K562 (cell line): ENCODE measurements around the gene CRADD. TPM values are rescaled to one million over a fixed set of nuclear protein-coding genes. Genes with fewer than 3 reads are reported as not detected.

Experiments
- ATAC-seq: fragments of 200-7000 bp; cut with Tn5 transposase; 3 replicates; pipeline ENCODE4 v1.9.1; 2020; ENCODE audit warnings: moderate library complexity
- BruUV-seq: library from RNA; stranded (reverse); fragments of 400-500 nt; replicated peaks from 2 replicates; lab custom pipeline; 2021; lab: Mats Ljungman, UMichigan
- CTCF ChIA-PET: fragments of 300-600 bp; formaldehyde crosslinking; extraction: SDS; loops from one replicate; lab custom pipeline; 2021; ENCODE audit warnings: low intra/inter-chr PET ratio; lab: Yijun Ruan, JAX
- POLR2A ChIA-PET: fragments of 300-600, 350-650 bp; sonication (Branson Sonifier 250); formaldehyde crosslinking; extraction: SDS; loops from one replicate; lab custom pipeline; 2021; ENCODE audit warnings: antibody characterized with exemption, inconsistent platforms; lab: Yijun Ruan, JAX
- DNase-seq, 4 experiments: peaks; one replicate each; pipeline versions ENCODE4 v3.0.0 to v3.0.0-alpha.2; 2011 to 2018; ENCODE audit warnings: low spot score in 3 of 4, mixed read lengths in 3 of 4; ENCODE audit errors: extremely low read depth in 1 of 4
- FAIRE-seq: peaks from 2 replicates; lab custom pipeline; 2011; peaks lifted over from hg19 to GRCh38; lab: Jason Lieb, UNC
- H2AFZ ChIP-seq: 2 replicates; pipeline ENCODE4 v1.6.0; 2011; ENCODE audit warnings: low read depth, low read length, control low read depth, inconsistent platforms
- H3K27ac ChIP-seq: fragments of 200-600 bp; 3 replicates; pipeline ENCODE4 v1.8.0; 2011; ENCODE audit warnings: low read depth, mild to moderate bottlenecking, control low read depth, inconsistent platforms, low read length, moderate library complexity, mixed read lengths; ENCODE audit errors: extremely low read depth
- H3K27me3 ChIP-seq, 2 experiments: fragments of 300-600 bp in 1 of 2; 2 replicates in 1 of 2; 3 replicates in 1 of 2; pipeline versions ENCODE4 v1.6.0 to v1.8.0; 2011; ENCODE audit warnings: inconsistent platforms in 2 of 2, low read length in 2 of 2, mild to moderate bottlenecking in 1 of 2, mixed read lengths in 1 of 2, moderate library complexity in 1 of 2; ENCODE audit not compliant: control insufficient read depth in 2 of 2, insufficient read depth in 2 of 2
- H3K36me3 ChIP-seq: fragments of 300-600 bp; 3 replicates; pipeline ENCODE4 v1.8.0; 2011; ENCODE audit warnings: mild to moderate bottlenecking, low read length, inconsistent platforms; ENCODE audit not compliant: control insufficient read depth, insufficient read depth
- H3K4me1 ChIP-seq, 2 experiments: fragments of 200-600 bp in 1 of 2; replicated peaks in 1 of 2; 2 replicates in 1 of 2; 3 replicates in 1 of 2; pipeline versions ENCODE4 v1.5.1 to v1.8.0; 2011; ENCODE audit warnings: inconsistent platforms in 2 of 2, low read length in 2 of 2, mild to moderate bottlenecking in 1 of 2, mixed read lengths in 1 of 2, moderate library complexity in 1 of 2; ENCODE audit not compliant: control insufficient read depth in 2 of 2, insufficient read depth in 2 of 2
- H3K4me2 ChIP-seq: 2 replicates; pipeline ENCODE4 v1.6.1; 2011; ENCODE audit warnings: low read length, control low read depth, inconsistent platforms, mixed read lengths; ENCODE audit not compliant: insufficient read depth
- H3K4me3 ChIP-seq: fragments of 200-600 bp; sonication (generic), shearing (Covaris generic); 2 replicates; pipeline ENCODE4 v1.5.1; 2016; ENCODE audit warnings: control low read depth, inconsistent platforms
- H3K79me2 ChIP-seq: fragments of 200-600 bp; 3 replicates; pipeline ENCODE4 v1.8.0; 2011; ENCODE audit warnings: low read length, inconsistent platforms; ENCODE audit not compliant: control insufficient read depth, insufficient read depth
- H3K9ac ChIP-seq, 2 experiments: 2 replicates each; pipeline versions ENCODE4 v1.6.0 to v1.6.1; 2011; ENCODE audit warnings: low read depth in 2 of 2, low read length in 2 of 2, control low read depth in 1 of 2, inconsistent platforms in 1 of 2, mild to moderate bottlenecking in 1 of 2, mixed read lengths in 1 of 2; ENCODE audit not compliant: insufficient read depth in 1 of 2
- H3K9me1 ChIP-seq: one replicate; pipeline ENCODE4 v1.6.0; 2011; ENCODE audit warnings: inconsistent platforms, mild to moderate bottlenecking, low read length, moderate library complexity; ENCODE audit not compliant: control insufficient read depth, insufficient read depth
- H3K9me3 ChIP-seq: replicated peaks from 2 replicates; pipeline ENCODE4 v1.5.1; 2011; ENCODE audit warnings: low read depth, low read length, inconsistent platforms; ENCODE audit not compliant: control insufficient read depth, insufficient read depth
- H4K20me1 ChIP-seq: replicated peaks from 2 replicates; pipeline ENCODE4 v1.6.1; 2011; ENCODE audit warnings: low read length, inconsistent platforms, mixed read lengths; ENCODE audit not compliant: control insufficient read depth, insufficient read depth
- ATF7 ChIP-seq: fragments of 450-650 bp; IDR thresholded peaks from 2 replicates; pipeline ENCODE4 v1.7.1; 2014; ENCODE audit warnings: mild to moderate bottlenecking, moderate library complexity
- ELK3 ChIP-seq: fragments of 450-650 bp; formaldehyde crosslinking; IDR thresholded peaks from 2 replicates; pipeline ENCODE4 v1.4.0; 2020; ENCODE audit warnings: mild to moderate bottlenecking
- IFI16 ChIP-seq: fragments of 250-450 bp; sonication (Bioruptor Pico); IDR thresholded peaks from 2 replicates; pipeline ENCODE4 v2.1.2; 2022; ENCODE audit warnings: mild to moderate bottlenecking, inconsistent platforms
- MAFF ChIP-seq: IDR thresholded peaks from 2 replicates; pipeline ENCODE4 v1.6.1; 2012; ENCODE audit warnings: low read length, improper control_type of control experiment
- NEUROD1 ChIP-seq: fragments of 150-350 bp; IDR thresholded peaks from 2 replicates; pipeline ENCODE4 v1.6.1; 2014; ENCODE audit warnings: borderline replicate concordance, low read length, low read depth; ENCODE audit not compliant: partially characterized antibody
- NFIX ChIP-seq: fragments of 250-450 bp; sonication (Bioruptor Pico); IDR thresholded peaks from 2 replicates; pipeline ENCODE4 v1.4.0; 2020; ENCODE audit warnings: low read depth, mild to moderate bottlenecking, moderate library complexity
- PBX2 ChIP-seq, 2 experiments: IDR thresholded peaks in 1 of 2; conservative IDR thresholded peaks in 1 of 2; 2 replicates each; pipeline ENCODE4 v1.6.1; 2016; ENCODE audit warnings: low read depth in 2 of 2, mild to moderate bottlenecking in 1 of 2, missing compliant biosample characterization in 1 of 2, missing genetic modification characterization in 1 of 2, moderate library complexity in 1 of 2
- POLR3A ChIP-seq: IDR thresholded peaks from 2 replicates; pipeline ENCODE4 v1.6.1; 2011; ENCODE audit warnings: borderline replicate concordance, mild to moderate bottlenecking, moderate library complexity; ENCODE audit not compliant: insufficient read length, insufficient read depth; ENCODE audit errors: extremely low read depth
- RBM22 ChIP-seq: fragments of 200-400 bp; formaldehyde crosslinking; IDR thresholded peaks from 2 replicates; pipeline ENCODE4 v1.6.1; 2018; ENCODE audit warnings: low read length, low read depth; ENCODE audit not compliant: poor library complexity, severe bottlenecking
- SRF ChIP-seq, 2 experiments: fragments of 250-450, 450-650 bp in 1 of 2; sonication (Bioruptor Pico) in 1 of 2; sonication (generic) in 1 of 2; formaldehyde crosslinking; IDR thresholded peaks; 2 replicates each; pipeline versions ENCODE4 v1.5.0 to v1.5.1; 2020 to 2022; ENCODE audit warnings: mild to moderate bottlenecking in 1 of 2, missing genetic modification reagents in 1 of 2
- THRA ChIP-seq: fragments of 450-650 bp; IDR thresholded peaks from 2 replicates; pipeline ENCODE4 v1.6.1; 2017; ENCODE audit warnings: mild to moderate bottlenecking, moderate library complexity
- USF1 ChIP-seq: sonication (generic); formaldehyde crosslinking; IDR thresholded peaks from 2 replicates; pipeline ENCODE4 v1.9.0; 2022; ENCODE audit warnings: mild to moderate bottlenecking, missing genetic modification reagents
- YY1 ChIP-seq, 3 experiments: IDR thresholded peaks; 2 replicates each; pipeline ENCODE4 v1.6.1; 2011; ENCODE audit warnings: low read length in 2 of 3, mild to moderate bottlenecking in 2 of 3, moderate library complexity in 2 of 3, borderline replicate concordance in 1 of 3, control low read depth in 1 of 3, low read depth in 1 of 3; ENCODE audit not compliant: insufficient read depth in 3 of 3, insufficient replicate concordance in 2 of 3, control insufficient read depth in 1 of 3, insufficient read length in 1 of 3; ENCODE audit errors: extremely low read depth in 1 of 3
- WGBS: fragments of 100-300 bp; shearing (Covaris generic); methylation state at CpG from one replicate; pipeline ENCODE4 v1.1.6; 2016; ENCODE audit warnings: low coverage, mixed read lengths; ENCODE audit not compliant: insufficient coverage; ENCODE audit errors: missing lambda C conversion rate; 5-methylcytosine and 5-hydroxymethylcytosine counted together
- in situ Hi-C: fragments of 300-500 bp; cut with MboI; formaldehyde crosslinking; loops from 4 replicates; pipeline ENCODE4 v1.15.0; 2018; ENCODE audit warnings: inconsistent platforms, mixed read lengths
- intact Hi-C: fragments of 100-400 bp; cut with micrococcal nuclease; formaldehyde crosslinking; loops from 2 replicates; pipeline ENCODE4 v1.14.2; 2022
- polyA plus RNA-seq, 8 experiments: library from polyadenylated mRNA; depleted of rRNA in 4 of 8; stranded (reverse) in 5 of 8; unstranded in 3 of 8; fragments of >200 nt; fragmentation: Nextera tagmentation in 2 of 8; fragmentation: Illumina TruSeq in 1 of 8; extraction: Ambion mirVana in 2 of 8; extraction: Trizol in 1 of 8; gene quantifications; 2 replicates each; pipeline versions ENCODE4 v1.2.1 to v1.2.3, GENCODE V29; 2011 to 2014; ENCODE audit warnings: inconsistent platforms in 1 of 8, missing spikeins in 1 of 8
- total RNA-seq, 7 experiments: library from RNA; depleted of rRNA in 6 of 7; stranded (reverse); fragments of >200 nt in 6 of 7; fragmentation: Illumina TruSeq in 2 of 7; extraction: Trizol in 2 of 7; gene quantifications; 2 replicates each; pipeline versions ENCODE4 v1.2.1 to v1.2.3, GENCODE V29; 2011 to 2021; ENCODE audit warnings: low replicate concordance in 1 of 7

The CRADD gene
- total and polyA plus RNA-seq, 9 of the 15 experiments (the other 6 are each of a cell fraction or from before 2014, with no cell fraction given): 20.5 to 41.1 (median 25.9) TPM

GRCh38 chr12:93645702-93646101, 31.5 kb upstream of the CRADD start (continued):
- TF ChIP-seq ELK3 (CRISPR knock-in tag): no peak
- no peak for TF ChIP-seq SRF (CRISPR knock-in tag; IDR thresholded peaks at IDR 0.05)
- no peak for TF ChIP-seq IFI16 (CRISPR knock-in tag)

GRCh38 chr12:93650626-93651025, 26.5 kb upstream of the CRADD start:
- 45% methylated on average over 1 of the region's 1 CpG for WGBS
- CTCF ChIA-PET: no interaction called here
- TF ChIP-seq THRA (no peak), NFIX (no peak), NEUROD1 (no peak), RBM22 (no peak), MAFF (no peak), YY1 (IDR thresholded peaks at IDR 0.05; ENCODE audit: borderline replicate concordance in 1 of 3, control insufficient read depth in 1 of 3, extremely low read depth in 1 of 3, insufficient read depth in 3 of 3, insufficient read length in 1 of 3, insufficient replicate concordance in 2 of 3, low read depth in 1 of 3, low read length in 2 of 3) (peak in 1 of 3 experiments; percentile 69), POLR3A (no peak), ATF7 (no peak), PBX2 (CRISPR knock-in tag; IDR thresholded peaks at IDR 0.05; ENCODE audit: low read depth) (no peak), PBX2 (tag; conservative IDR thresholded peaks at IDR 0.05; ENCODE audit: low read depth) (no peak), USF1 (CRISPR knock-in tag) (peak; percentile 39)

More at GRCh38 chr12:93650626-93651025, 26.5 kb upstream of the CRADD start:
- H3K27me3 ChIP-seq: no peaks in the 10 kb centered on the region
- peak overlapping the region; percentile 52 for H2AFZ ChIP-seq
- ATAC-seq: peak; percentile 76
- H3K79me2 ChIP-seq: no peaks in the 10 kb centered on the region
- DNase-seq: peak in 3 of 4 experiments; percentile 18 to 25 (median 22)
- no peak overlapping the region for H3K4me3 ChIP-seq
- intact Hi-C loops: no loop called here
- no peaks in the 10 kb centered on the region for H3K9me1 ChIP-seq
- H3K9me3 ChIP-seq: no peaks in the 10 kb centered on the region
- H3K4me2 ChIP-seq: no peak overlapping the region
- no TSS peak for BruUV-seq
- H4K20me1 ChIP-seq: no peaks in the 10 kb centered on the region
- no peak overlapping the region for H3K27ac ChIP-seq
- H3K4me1 ChIP-seq: no peaks in the 10 kb centered on the region; a peak in 1 of 5 replicates
- FAIRE-seq: no peak
- no peaks in the 10 kb centered on the region; the same call in 2 of the 3 replicates for H3K36me3 ChIP-seq
- no peak overlapping the region for H3K9ac ChIP-seq
- in situ Hi-C loops: no loop called here
- POLR2A ChIA-PET: interaction anchor here (1.1 kb wide), 1 partner anchor 16 kb away, joined by 3 read pairs; no protein-coding TSS in a partner anchor
